SKM-1 treated with dmso at 0.1 percent for 144 hours (cell line): Measurements from ENCODE around the gene FBXW2.
A peak's percentile ranks its signal among the peaks of the same experiment; 100 is the strongest.

Source experiments
- DNase-seq: peaks from one replicate; lab custom pipeline; 2025; ENCODE audit not compliant: unreplicated experiment; lab: John Stamatoyannopoulos, UW

FBXW2 gene

GRCh38 chr9:120716483-120716882, 76.7 kb downstream of the FBXW2 start:
- no peak for DNase-seq

DNA sequence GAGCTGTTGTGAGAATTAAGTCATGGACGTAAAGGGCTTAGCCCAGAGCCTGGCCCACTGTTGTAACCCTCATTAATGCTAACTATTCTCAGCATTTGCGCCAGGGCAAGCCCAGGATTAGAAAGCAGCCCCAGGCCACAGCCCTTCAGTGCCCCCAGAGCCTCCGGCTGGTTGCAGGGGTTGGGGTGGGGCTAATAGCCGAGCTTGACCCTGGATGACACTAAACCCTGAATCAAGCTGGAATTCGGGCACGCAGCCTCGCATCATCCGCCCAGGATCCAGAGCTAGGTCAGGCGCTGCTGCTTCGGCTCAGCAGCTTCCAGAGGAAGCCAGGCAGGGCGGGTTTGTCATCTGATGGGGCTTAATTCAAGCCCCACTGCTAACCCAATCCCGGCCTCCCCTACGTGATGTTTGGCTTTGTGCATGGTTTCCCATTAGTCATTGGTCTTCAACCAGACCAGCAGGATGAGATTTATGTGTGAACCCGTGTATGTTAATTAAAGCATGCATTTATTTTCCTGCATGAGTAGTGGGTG, 77.8 kb downstream of the FBXW2 start:
- no peak for DNase-seq

GRCh38 chr9:120714846-120715388, 78.3 kb downstream of the FBXW2 start:
- DNase-seq, result no peak

- DNase-seq, result peak; percentile 98
These were observed 78.9 kb downstream of the FBXW2 start, which contains the start of gene MEGF9 for GRCh38 chr9:120714088-120714845. MEGF9 (minus strand) TSS chr9:120714470; CDS start chr9:120714358, 112 bp downstream.

- DNase-seq, result no peak
These were observed 79.7 kb downstream of the FBXW2 start for GRCh38 chr9:120713257-120714087.

- DNase-seq, result no peak
These were observed 80.6 kb downstream of the FBXW2 start for GRCh38 chr9:120712539-120713031.

GRCh38 chr9:120711841-120712538, 81.2 kb downstream of the FBXW2 start:
- DNase-seq, result no peak

DNA sequence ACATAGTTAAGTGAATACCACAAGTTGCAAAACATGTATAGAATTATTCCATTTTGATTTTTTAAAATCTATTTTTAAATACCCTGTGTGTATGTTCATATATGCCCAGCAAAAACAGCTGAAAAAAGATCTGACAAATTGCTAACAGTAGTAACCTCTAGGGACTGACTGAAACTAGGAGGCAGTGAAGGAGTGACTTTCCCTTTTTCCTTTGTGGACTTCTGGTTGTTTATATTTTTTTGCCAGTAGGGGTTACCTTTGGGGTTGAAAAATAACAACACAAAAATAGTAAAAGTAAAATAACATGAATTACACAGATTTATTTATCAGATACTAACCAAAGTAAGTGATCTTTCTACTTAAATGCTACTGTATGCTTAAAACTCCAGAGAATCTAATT, 81.9 kb downstream of the FBXW2 start:
- no peak for DNase-seq

DNA sequence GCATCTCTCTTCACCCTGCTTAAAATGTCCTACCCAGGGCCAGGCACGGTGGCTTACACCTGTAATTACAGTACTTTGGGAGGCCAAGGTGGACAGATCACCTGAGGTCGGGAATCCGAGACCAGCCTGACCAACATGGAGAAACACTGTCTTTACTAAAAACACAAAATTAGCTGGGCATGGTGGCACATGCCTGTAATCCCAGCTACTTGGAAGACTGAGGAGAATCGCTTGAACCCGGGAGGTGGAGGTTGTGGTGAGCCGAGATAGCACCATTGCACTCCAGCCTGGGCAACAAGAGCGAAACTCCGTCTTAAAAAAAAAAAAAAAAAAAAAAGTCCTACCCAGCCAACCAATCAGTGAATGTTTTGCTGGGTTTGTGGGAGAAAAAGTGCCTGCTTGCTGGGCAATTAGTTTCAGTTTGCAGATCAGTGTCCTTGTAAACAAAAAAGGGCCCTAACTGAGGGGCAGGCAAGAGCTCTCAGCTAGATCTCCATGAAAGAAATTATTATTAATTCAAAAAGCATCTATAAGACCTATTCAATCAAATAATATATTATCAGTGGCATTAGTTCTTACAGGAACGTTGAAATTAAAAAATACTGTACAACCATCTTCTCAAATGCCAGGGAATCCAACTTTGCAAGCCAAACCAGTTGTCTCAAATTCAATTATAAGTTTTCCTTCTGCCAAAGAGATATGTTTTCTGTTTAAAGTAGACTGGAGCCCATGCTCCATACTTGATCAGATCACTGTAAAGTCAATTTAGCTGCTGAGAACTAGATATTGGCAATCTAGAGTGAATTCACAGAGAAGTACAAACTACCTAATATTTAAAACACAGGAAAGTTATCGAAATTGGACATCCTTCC, 82.9 kb downstream of the FBXW2 start:
- DNase-seq, result no peak

- no peak for DNase-seq
These were observed 84.5 kb downstream of the FBXW2 start for GRCh38 chr9:120708526-120709224.

DNA sequence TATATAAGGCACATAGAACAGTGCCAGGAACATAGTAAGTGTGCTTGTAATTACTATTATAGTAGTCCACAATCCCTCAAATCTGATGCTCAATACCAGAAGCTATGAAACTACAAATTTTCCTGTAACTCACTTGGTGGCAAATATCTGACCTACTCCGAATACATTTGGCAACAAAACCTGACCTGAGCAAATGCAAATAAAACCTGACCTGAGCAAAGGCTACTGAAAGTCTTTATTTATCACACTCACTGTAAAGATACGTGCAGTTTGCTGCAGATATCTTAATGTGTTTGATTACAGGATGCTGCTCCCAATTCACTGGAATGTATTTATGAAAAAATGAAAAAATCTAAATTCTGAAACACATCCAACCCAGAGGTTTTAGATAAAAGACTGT, 86.0 kb downstream of the FBXW2 start:
- DNase-seq, result no peak
